SK-N-SH (cell line): ENCODE measurements around the gene UBE3D. TPM values are rescaled to one million over a fixed set of nuclear protein-coding genes. Genes with fewer than 3 reads are reported as not detected.

Experiments
- CTCF ChIA-PET: fragments of 300-600, 350-600 bp; formaldehyde crosslinking; extraction: SDS; loops from one replicate; lab custom pipeline; 2021; lab: Yijun Ruan, JAX
- POLR2A ChIA-PET: fragments of 350-600 bp; sonication (Branson Sonifier 250); formaldehyde crosslinking; extraction: SDS; loops from one replicate; lab custom pipeline; 2020; ENCODE audit warnings: antibody characterized with exemption, inconsistent platforms; lab: Yijun Ruan, JAX
- DNase-seq: peaks from one replicate; pipeline ENCODE4 v3.0.0; 2012
- H2AFZ ChIP-seq: fragments of 200-600 bp; sonication (generic); 2 replicates; pipeline ENCODE4 v1.8.1; 2016; ENCODE audit warnings: antibody characterized with exemption, mild to moderate bottlenecking, low read depth
- H3F3A ChIP-seq: fragments of 200-600 bp; sonication (generic); replicated peaks from 2 replicates; pipeline ENCODE3; 2016; ENCODE audit warnings: antibody characterized with exemption, mild to moderate bottlenecking; ENCODE audit not compliant: insufficient read depth
- H3K27ac ChIP-seq, 2 experiments: fragments of 200-500 bp in 1 of 2; fragments of 200-600 bp in 1 of 2; sonication (Bioruptor generic) in 1 of 2; sonication (generic), shearing (Covaris generic) in 1 of 2; 2 replicates each; pipeline versions ENCODE4 v1.5.1 to v1.6.1; 2014 to 2016; ENCODE audit warnings: low read depth in 2 of 2, inconsistent platforms in 1 of 2, low read length in 1 of 2, mild to moderate bottlenecking in 1 of 2, mixed read lengths in 1 of 2
- H3K27me3 ChIP-seq: fragments of 200-600 bp; sonication (generic), shearing (Covaris generic); 2 replicates; pipeline ENCODE4 v1.6.1; 2016; ENCODE audit warnings: mixed run types; ENCODE audit not compliant: insufficient read depth
- H3K36me3 ChIP-seq, 2 experiments: fragments of 200-500 bp in 1 of 2; fragments of 200-600 bp in 1 of 2; sonication (Bioruptor generic) in 1 of 2; sonication (generic) in 1 of 2; replicated peaks in 1 of 2; 2 replicates each; pipeline versions ENCODE3 to v1.5.1; 2014 to 2016; ENCODE audit warnings: low read length in 1 of 2, mild to moderate bottlenecking in 1 of 2; ENCODE audit not compliant: insufficient read depth in 2 of 2, control insufficient read depth in 1 of 2
- H3K4me1 ChIP-seq, 2 experiments: fragments of 200-500 bp in 1 of 2; fragments of 200-600 bp in 1 of 2; sonication (Bioruptor generic) in 1 of 2; sonication (generic), shearing (Covaris generic) in 1 of 2; 2 replicates each; pipeline versions ENCODE4 v1.5.1 to v1.6.1; 2014 to 2016; ENCODE audit warnings: low read depth in 1 of 2, low read length in 1 of 2, mixed run types in 1 of 2; ENCODE audit not compliant: insufficient read depth in 2 of 2, control insufficient read depth in 1 of 2
- H3K4me2 ChIP-seq: fragments of 200-600 bp; sonication (generic), shearing (Covaris generic); 2 replicates; pipeline ENCODE4 v1.6.1; 2017; ENCODE audit warnings: mixed run types
- H3K4me3 ChIP-seq, 2 experiments: fragments of 200-500 bp in 1 of 2; fragments of 200-600 bp in 1 of 2; sonication (Bioruptor generic) in 1 of 2; sonication (generic), shearing (Covaris generic) in 1 of 2; 2 replicates each; pipeline versions ENCODE4 v1.5.1 to v1.8.1; 2014 to 2016; ENCODE audit warnings: low read depth in 2 of 2, inconsistent platforms in 1 of 2, low read length in 1 of 2, mild to moderate bottlenecking in 1 of 2, mixed read lengths in 1 of 2, moderate library complexity in 1 of 2
- H3K79me2 ChIP-seq: fragments of 200-600 bp; sonication (generic); 2 replicates; pipeline ENCODE4 v1.8.1; 2017; ENCODE audit warnings: mild to moderate bottlenecking; ENCODE audit not compliant: insufficient read depth
- H3K9ac ChIP-seq: fragments of 200-600 bp; sonication (generic); 2 replicates; pipeline ENCODE4 v1.6.1; 2017; ENCODE audit warnings: mixed run types
- H3K9me2 ChIP-seq: fragments of 200-600 bp; sonication (generic); 2 replicates; pipeline ENCODE4 v1.6.1; 2017; ENCODE audit warnings: mixed run types
- H3K9me3 ChIP-seq: fragments of 200-600 bp; sonication (generic); 2 replicates; pipeline ENCODE4 v1.6.1; 2017; ENCODE audit warnings: mixed run types, mild to moderate bottlenecking, moderate library complexity
- H4K20me1 ChIP-seq: fragments of 200-600 bp; sonication (generic); 2 replicates; pipeline ENCODE4 v1.6.1; 2017; ENCODE audit warnings: mild to moderate bottlenecking, mixed run types; ENCODE audit not compliant: insufficient read depth
- ELF1 ChIP-seq: IDR thresholded peaks from 2 replicates; pipeline ENCODE4 v1.4.0; 2012
- EP300 ChIP-seq, 2 experiments: IDR thresholded peaks; 2 replicates each; pipeline versions ENCODE4 v1.4.0 to v1.6.1; 2012; ENCODE audit warnings: borderline replicate concordance in 1 of 2, low read depth in 1 of 2, low read length in 1 of 2
- FOSL2 ChIP-seq: IDR thresholded peaks from 2 replicates; pipeline ENCODE4 v1.4.0; 2012; ENCODE audit warnings: low read depth, mild to moderate bottlenecking, moderate library complexity, borderline replicate concordance
- FOXJ3 ChIP-seq: sonication (generic); formaldehyde crosslinking; IDR thresholded peaks from 2 replicates; pipeline ENCODE4 v1.5.1; 2020; ENCODE audit warnings: mild to moderate bottlenecking, missing genetic modification reagents
- FOXM1 ChIP-seq: IDR thresholded peaks from 2 replicates; pipeline ENCODE4 v1.4.0; 2012; ENCODE audit warnings: low read depth, mild to moderate bottlenecking
- GABPA ChIP-seq: IDR thresholded peaks from 2 replicates; pipeline ENCODE4 v1.4.0; 2012; ENCODE audit warnings: low read depth, mild to moderate bottlenecking
- GATA2 ChIP-seq: sonication (generic); formaldehyde crosslinking; IDR thresholded peaks from 2 replicates; pipeline ENCODE4 v1.5.0; 2020; ENCODE audit warnings: mild to moderate bottlenecking, missing genetic modification reagents
- IRF3 ChIP-seq: fragments of 150-350 bp; IDR thresholded peaks from 2 replicates; pipeline ENCODE4 v1.6.1; 2016; ENCODE audit warnings: mild to moderate bottlenecking, low read depth, low read length
- MAX ChIP-seq: IDR thresholded peaks from 2 replicates; pipeline ENCODE4 v1.4.0; 2012; ENCODE audit warnings: low read depth
- MEF2A ChIP-seq: IDR thresholded peaks from 2 replicates; pipeline ENCODE4 v1.4.0; 2012; ENCODE audit warnings: low read depth, borderline replicate concordance
- MXI1 ChIP-seq: IDR thresholded peaks from 2 replicates; pipeline ENCODE4 v1.6.1; 2012; ENCODE audit warnings: mild to moderate bottlenecking, low read depth, low read length, improper control_type of control experiment
- NFIC ChIP-seq: IDR thresholded peaks from 2 replicates; pipeline ENCODE4 v1.4.0; 2012; ENCODE audit warnings: borderline replicate concordance
- POLR2AphosphoS5 ChIP-seq: IDR thresholded peaks from 2 replicates; pipeline ENCODE4 v1.6.1; 2012; ENCODE audit warnings: low read depth, low read length
- RFX5 ChIP-seq: IDR thresholded peaks from 2 replicates; pipeline ENCODE4 v1.6.1; 2012; ENCODE audit warnings: mild to moderate bottlenecking, improper control_type of control experiment, low read length
- RXRA ChIP-seq: IDR thresholded peaks from 2 replicates; pipeline ENCODE4 v1.4.0; 2012; ENCODE audit warnings: low read depth, mild to moderate bottlenecking, borderline replicate concordance
- TAF1 ChIP-seq: IDR thresholded peaks from 2 replicates; pipeline ENCODE4 v1.6.1; 2012; ENCODE audit warnings: low read depth, mild to moderate bottlenecking, low read length, moderate library complexity, borderline replicate concordance
- TEAD4 ChIP-seq: IDR thresholded peaks from 2 replicates; pipeline ENCODE4 v1.4.0; 2012; ENCODE audit warnings: mild to moderate bottlenecking, borderline replicate concordance; ENCODE audit not compliant: insufficient read depth
- WGBS: methylation state at CpG from one replicate; pipeline ENCODE4 v1.1.6; 2017; ENCODE audit warnings: low lambda C conversion rate; 5-methylcytosine and 5-hydroxymethylcytosine counted together
- polyA plus RNA-seq, 3 experiments: library from polyadenylated mRNA; depleted of rRNA; stranded (reverse); fragments of >200 nt; gene quantifications; 2 replicates each; pipeline ENCODE4 v1.2.3, GENCODE V29; 2012
- TF ChIP-seq, protein P1 (sequence below): fragments of 150-350 bp; IDR thresholded peaks from 2 replicates; pipeline ENCODE4 v1.6.1; 2017; ENCODE audit warnings: antibody characterized with exemption, low read length, low read depth, borderline replicate concordance
- TF ChIP-seq, protein P2 (sequence below): IDR thresholded peaks from 2 replicates; pipeline ENCODE4 v1.4.0; 2012; ENCODE audit warnings: low read depth, borderline replicate concordance

Gene UBE3D
- polyA plus RNA-seq, 1 of the 3 experiments (the other 2 are of a cell fraction) = 3.4 TPM

- Histone ChIP-seq H3K36me3 (no peaks in the 10 kb centered on the region), H3K4me3 (no peak overlapping the region), H3K79me2 (no peaks in the 10 kb centered on the region), H3K9ac (no peak overlapping the region), H3K27ac (no peak overlapping the region), H3F3A (peaks cover 11% of the 10 kb centered on the region), H3K27me3 (no peaks in the 10 kb centered on the region), H4K20me1 (no peaks in the 10 kb centered on the region), H2AFZ (no peak overlapping the region), H3K4me1 (peaks cover 0 to 20% of the 10 kb centered on the region in 2 experiments; a peak in 3 of 4 replicates), H3K4me2 (no peak overlapping the region), H3K9me2 (no peaks in the 10 kb centered on the region), H3K9me3 (no peaks in the 10 kb centered on the region)
- ChIA-PET CTCF (no interaction called here), POLR2A (no interaction called here)
- 100% methylated on average over 1 of the region's 1 CpG for WGBS
- TF ChIP-seq, protein P1, sequence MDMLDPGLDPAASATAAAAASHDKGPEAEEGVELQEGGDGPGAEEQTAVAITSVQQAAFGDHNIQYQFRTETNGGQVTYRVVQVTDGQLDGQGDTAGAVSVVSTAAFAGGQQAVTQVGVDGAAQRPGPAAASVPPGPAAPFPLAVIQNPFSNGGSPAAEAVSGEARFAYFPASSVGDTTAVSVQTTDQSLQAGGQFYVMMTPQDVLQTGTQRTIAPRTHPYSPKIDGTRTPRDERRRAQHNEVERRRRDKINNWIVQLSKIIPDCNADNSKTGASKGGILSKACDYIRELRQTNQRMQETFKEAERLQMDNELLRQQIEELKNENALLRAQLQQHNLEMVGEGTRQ = no peak
- TF ChIP-seq RFX5 (no peak), EP300 (IDR thresholded peaks at IDR 0.05; ENCODE audit: borderline replicate concordance in 1 of 2, low read depth in 1 of 2, low read length in 1 of 2) (no peak), FOXJ3 (CRISPR knock-in tag) (no peak), POLR2AphosphoS5 (no peak), FOSL2 (no peak), GABPA (no peak), IRF3 (no peak), ELF1 (no peak), GATA2 (CRISPR knock-in tag) (no peak), MEF2A (no peak), NFIC (no peak), TAF1 (no peak), RXRA (no peak), MXI1 (no peak), MAX (no peak), FOXM1 (no peak)
- DNase-seq = no peak
Measured at GRCh38 chr6:82872185-82872584, 193.5 kb downstream of the UBE3D start.

DNA sequence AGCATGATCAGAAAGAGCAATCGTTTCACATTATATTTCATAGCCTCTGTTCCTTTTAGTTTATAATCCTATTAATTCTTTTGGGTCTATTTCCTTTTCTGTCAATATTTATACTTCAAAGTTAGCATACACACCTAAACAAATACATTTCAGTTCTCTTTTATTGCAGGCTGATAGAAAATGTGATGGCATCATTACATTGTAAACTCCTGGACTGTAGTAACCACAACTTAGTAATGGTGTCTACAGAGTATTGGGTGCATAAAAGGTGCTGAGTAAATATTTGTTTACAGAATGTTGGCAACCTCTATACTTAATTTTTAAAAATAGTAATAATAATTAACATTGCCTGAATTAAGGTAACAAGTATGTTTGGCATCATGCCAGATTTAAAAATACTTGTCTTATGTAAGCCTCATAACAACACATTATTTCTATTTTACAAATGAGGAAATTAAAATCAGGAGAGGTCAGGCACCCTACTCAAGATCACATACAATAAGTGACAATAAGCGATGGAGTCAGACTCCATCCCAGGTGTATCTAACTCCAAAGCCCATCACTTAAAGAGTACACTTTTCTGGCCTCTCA, 195.0 kb downstream of the UBE3D start:
- TF ChIP-seq, protein P1 = no peak
- TF ChIP-seq TEAD4 (no peak), MEF2A (no peak), TAF1 (no peak), NFIC (peak; percentile 19; the same call in 1 of the 2 replicates), POLR2AphosphoS5 (no peak)
- TF ChIP-seq, protein P2, sequence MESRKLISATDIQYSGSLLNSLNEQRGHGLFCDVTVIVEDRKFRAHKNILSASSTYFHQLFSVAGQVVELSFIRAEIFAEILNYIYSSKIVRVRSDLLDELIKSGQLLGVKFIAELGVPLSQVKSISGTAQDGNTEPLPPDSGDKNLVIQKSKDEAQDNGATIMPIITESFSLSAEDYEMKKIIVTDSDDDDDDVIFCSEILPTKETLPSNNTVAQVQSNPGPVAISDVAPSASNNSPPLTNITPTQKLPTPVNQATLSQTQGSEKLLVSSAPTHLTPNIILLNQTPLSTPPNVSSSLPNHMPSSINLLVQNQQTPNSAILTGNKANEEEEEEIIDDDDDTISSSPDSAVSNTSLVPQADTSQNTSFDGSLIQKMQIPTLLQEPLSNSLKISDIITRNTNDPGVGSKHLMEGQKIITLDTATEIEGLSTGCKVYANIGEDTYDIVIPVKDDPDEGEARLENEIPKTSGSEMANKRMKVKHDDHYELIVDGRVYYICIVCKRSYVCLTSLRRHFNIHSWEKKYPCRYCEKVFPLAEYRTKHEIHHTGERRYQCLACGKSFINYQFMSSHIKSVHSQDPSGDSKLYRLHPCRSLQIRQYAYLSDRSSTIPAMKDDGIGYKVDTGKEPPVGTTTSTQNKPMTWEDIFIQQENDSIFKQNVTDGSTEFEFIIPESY = no peak
- TF ChIP-seq, all 33 proteins: peak for 1
- H3K27me3 ChIP-seq = no peaks in the 10 kb centered on the region
- H3K4me3 ChIP-seq = no peak overlapping the region
- H4K20me1 ChIP-seq = no peaks in the 10 kb centered on the region
- no peaks in the 10 kb centered on the region for H3K36me3 ChIP-seq
- H3K4me2 ChIP-seq = no peak overlapping the region
- H2AFZ ChIP-seq = no peak overlapping the region
- no peak overlapping the region for H3K9ac ChIP-seq
- H3K9me3 ChIP-seq = no peaks in the 10 kb centered on the region
- 0 out of 4 replicates have a peak, but pooled peaks cover 0 to 8% of the 10 kb centered on the region in 2 experiments for H3K4me1 ChIP-seq
- 95% methylated on average over 2 of the region's 2 CpGs for WGBS
- H3K79me2 ChIP-seq = no peaks in the 10 kb centered on the region
- no peaks in the 10 kb centered on the region for H3K9me2 ChIP-seq
- no peak overlapping the region for H3K27ac ChIP-seq
- ChIA-PET POLR2A (no interaction called here), CTCF (no interaction called here)
- no peaks in the 10 kb centered on the region for H3F3A ChIP-seq
- DNase-seq = no peak
